ENCODE data around the gene PPP6R2. TPM values are rescaled to one million over a fixed set of nuclear protein-coding genes. Genes with fewer than 3 reads are reported as not detected.

Gene PPP6R2
- total and polyA plus RNA-seq, 9 of the 15 experiments (the other 6 are each of a cell fraction or from before 2014, with no cell fraction given), result 0.32 to 39.8 (median 21.4) TPM

DNA sequence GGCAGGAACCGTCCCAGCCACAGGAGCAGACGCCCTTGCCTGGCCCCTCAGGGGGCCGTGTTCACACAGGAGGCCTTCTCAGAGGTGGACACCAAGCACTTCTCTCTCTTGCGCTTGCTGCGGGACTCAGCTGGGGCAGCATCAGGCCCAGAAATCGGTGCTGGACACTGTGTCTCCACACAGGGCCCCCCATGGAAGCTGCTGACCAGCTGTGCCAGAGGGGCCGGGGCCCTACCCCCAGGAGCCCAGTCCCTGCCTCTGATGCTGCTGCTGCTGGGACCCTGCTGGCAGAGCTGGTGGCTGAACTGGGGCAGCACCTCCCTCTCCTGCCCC is 39.6 kb upstream of the PPP6R2 start:
- H3K36me3 ChIP-seq (ENCODE audit: control insufficient read depth, insufficient read depth, low read length), result no peaks in the 10 kb centered on the region
- H3K9me1 ChIP-seq (ENCODE audit: control insufficient read depth, insufficient read depth, low read length), result no peaks in the 10 kb centered on the region
- CTCF ChIA-PET (ENCODE audit: low intra/inter-chr PET ratio), result no interaction called here
- FAIRE-seq (no peak), DNase-seq (ENCODE audit: extremely low read depth in 1 of 4, low spot score in 3 of 4) (no peak), ATAC-seq (no peak)
- in situ Hi-C loops (cut with MboI) (no loop called here), intact Hi-C loops (cut with micrococcal nuclease) (no loop called here)
- no peak overlapping the region for H3K4me2 ChIP-seq (ENCODE audit: insufficient read depth, low read length)
- H3K27me3 ChIP-seq (ENCODE audit: control insufficient read depth in 2 of 2, insufficient read depth in 2 of 2, low read length in 2 of 2), result no peaks in the 10 kb centered on the region
- POLR2A ChIA-PET, result interaction anchor here (0.6 to 1.8 kb wide), 2 partner anchors 9 to 47 kb away, joined by 4 to 6 read pairs; no protein-coding TSS in a partner anchor
- TF ChIP-seq, protein P1, sequence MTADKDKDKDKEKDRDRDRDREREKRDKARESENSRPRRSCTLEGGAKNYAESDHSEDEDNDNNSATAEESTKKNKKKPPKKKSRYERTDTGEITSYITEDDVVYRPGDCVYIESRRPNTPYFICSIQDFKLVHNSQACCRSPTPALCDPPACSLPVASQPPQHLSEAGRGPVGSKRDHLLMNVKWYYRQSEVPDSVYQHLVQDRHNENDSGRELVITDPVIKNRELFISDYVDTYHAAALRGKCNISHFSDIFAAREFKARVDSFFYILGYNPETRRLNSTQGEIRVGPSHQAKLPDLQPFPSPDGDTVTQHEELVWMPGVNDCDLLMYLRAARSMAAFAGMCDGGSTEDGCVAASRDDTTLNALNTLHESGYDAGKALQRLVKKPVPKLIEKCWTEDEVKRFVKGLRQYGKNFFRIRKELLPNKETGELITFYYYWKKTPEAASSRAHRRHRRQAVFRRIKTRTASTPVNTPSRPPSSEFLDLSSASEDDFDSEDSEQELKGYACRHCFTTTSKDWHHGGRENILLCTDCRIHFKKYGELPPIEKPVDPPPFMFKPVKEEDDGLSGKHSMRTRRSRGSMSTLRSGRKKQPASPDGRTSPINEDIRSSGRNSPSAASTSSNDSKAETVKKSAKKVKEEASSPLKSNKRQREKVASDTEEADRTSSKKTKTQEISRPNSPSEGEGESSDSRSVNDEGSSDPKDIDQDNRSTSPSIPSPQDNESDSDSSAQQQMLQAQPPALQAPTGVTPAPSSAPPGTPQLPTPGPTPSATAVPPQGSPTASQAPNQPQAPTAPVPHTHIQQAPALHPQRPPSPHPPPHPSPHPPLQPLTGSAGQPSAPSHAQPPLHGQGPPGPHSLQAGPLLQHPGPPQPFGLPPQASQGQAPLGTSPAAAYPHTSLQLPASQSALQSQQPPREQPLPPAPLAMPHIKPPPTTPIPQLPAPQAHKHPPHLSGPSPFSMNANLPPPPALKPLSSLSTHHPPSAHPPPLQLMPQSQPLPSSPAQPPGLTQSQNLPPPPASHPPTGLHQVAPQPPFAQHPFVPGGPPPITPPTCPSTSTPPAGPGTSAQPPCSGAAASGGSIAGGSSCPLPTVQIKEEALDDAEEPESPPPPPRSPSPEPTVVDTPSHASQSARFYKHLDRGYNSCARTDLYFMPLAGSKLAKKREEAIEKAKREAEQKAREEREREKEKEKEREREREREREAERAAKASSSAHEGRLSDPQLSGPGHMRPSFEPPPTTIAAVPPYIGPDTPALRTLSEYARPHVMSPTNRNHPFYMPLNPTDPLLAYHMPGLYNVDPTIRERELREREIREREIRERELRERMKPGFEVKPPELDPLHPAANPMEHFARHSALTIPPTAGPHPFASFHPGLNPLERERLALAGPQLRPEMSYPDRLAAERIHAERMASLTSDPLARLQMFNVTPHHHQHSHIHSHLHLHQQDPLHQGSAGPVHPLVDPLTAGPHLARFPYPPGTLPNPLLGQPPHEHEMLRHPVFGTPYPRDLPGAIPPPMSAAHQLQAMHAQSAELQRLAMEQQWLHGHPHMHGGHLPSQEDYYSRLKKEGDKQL (CRISPR knock-in tag; IDR thresholded peaks at IDR 0.05; ENCODE audit: borderline replicate concordance), result no peak
- TF ChIP-seq, protein P2, sequence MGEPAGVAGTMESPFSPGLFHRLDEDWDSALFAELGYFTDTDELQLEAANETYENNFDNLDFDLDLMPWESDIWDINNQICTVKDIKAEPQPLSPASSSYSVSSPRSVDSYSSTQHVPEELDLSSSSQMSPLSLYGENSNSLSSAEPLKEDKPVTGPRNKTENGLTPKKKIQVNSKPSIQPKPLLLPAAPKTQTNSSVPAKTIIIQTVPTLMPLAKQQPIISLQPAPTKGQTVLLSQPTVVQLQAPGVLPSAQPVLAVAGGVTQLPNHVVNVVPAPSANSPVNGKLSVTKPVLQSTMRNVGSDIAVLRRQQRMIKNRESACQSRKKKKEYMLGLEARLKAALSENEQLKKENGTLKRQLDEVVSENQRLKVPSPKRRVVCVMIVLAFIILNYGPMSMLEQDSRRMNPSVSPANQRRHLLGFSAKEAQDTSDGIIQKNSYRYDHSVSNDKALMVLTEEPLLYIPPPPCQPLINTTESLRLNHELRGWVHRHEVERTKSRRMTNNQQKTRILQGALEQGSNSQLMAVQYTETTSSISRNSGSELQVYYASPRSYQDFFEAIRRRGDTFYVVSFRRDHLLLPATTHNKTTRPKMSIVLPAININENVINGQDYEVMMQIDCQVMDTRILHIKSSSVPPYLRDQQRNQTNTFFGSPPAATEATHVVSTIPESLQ (CRISPR knock-in tag; IDR thresholded peaks at IDR 0.05), result no peak
- TF ChIP-seq ZKSCAN1 (IDR thresholded peaks at IDR 0.05; ENCODE audit: low read depth, low read length), result no peak
- TF ChIP-seq HDAC6 (IDR thresholded peaks at IDR 0.05; ENCODE audit: low read depth, low read length), result no peak
- no peak for TF ChIP-seq POLR2G (IDR thresholded peaks at IDR 0.05; ENCODE audit: low read depth, low read length)
- TF ChIP-seq MAFF (IDR thresholded peaks at IDR 0.05; ENCODE audit: low read length), result no peak
- TF ChIP-seq, protein P3, sequence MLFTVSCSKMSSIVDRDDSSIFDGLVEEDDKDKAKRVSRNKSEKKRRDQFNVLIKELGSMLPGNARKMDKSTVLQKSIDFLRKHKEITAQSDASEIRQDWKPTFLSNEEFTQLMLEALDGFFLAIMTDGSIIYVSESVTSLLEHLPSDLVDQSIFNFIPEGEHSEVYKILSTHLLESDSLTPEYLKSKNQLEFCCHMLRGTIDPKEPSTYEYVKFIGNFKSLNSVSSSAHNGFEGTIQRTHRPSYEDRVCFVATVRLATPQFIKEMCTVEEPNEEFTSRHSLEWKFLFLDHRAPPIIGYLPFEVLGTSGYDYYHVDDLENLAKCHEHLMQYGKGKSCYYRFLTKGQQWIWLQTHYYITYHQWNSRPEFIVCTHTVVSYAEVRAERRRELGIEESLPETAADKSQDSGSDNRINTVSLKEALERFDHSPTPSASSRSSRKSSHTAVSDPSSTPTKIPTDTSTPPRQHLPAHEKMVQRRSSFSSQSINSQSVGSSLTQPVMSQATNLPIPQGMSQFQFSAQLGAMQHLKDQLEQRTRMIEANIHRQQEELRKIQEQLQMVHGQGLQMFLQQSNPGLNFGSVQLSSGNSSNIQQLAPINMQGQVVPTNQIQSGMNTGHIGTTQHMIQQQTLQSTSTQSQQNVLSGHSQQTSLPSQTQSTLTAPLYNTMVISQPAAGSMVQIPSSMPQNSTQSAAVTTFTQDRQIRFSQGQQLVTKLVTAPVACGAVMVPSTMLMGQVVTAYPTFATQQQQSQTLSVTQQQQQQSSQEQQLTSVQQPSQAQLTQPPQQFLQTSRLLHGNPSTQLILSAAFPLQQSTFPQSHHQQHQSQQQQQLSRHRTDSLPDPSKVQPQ (CRISPR knock-in tag; IDR thresholded peaks at IDR 0.05; ENCODE audit: borderline replicate concordance), result no peak
- TF ChIP-seq, protein P4, sequence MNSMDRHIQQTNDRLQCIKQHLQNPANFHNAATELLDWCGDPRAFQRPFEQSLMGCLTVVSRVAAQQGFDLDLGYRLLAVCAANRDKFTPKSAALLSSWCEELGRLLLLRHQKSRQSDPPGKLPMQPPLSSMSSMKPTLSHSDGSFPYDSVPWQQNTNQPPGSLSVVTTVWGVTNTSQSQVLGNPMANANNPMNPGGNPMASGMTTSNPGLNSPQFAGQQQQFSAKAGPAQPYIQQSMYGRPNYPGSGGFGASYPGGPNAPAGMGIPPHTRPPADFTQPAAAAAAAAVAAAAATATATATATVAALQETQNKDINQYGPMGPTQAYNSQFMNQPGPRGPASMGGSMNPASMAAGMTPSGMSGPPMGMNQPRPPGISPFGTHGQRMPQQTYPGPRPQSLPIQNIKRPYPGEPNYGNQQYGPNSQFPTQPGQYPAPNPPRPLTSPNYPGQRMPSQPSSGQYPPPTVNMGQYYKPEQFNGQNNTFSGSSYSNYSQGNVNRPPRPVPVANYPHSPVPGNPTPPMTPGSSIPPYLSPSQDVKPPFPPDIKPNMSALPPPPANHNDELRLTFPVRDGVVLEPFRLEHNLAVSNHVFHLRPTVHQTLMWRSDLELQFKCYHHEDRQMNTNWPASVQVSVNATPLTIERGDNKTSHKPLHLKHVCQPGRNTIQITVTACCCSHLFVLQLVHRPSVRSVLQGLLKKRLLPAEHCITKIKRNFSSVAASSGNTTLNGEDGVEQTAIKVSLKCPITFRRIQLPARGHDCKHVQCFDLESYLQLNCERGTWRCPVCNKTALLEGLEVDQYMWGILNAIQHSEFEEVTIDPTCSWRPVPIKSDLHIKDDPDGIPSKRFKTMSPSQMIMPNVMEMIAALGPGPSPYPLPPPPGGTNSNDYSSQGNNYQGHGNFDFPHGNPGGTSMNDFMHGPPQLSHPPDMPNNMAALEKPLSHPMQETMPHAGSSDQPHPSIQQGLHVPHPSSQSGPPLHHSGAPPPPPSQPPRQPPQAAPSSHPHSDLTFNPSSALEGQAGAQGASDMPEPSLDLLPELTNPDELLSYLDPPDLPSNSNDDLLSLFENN (IDR thresholded peaks at IDR 0.05; ENCODE audit: low read depth in 2 of 2, low read length in 2 of 2), result no peak
- no peak overlapping the region for H3K4me3 ChIP-seq
- 78% methylated on average over 4 of the region's 7 CpGs for WGBS (ENCODE audit: insufficient coverage, low coverage, missing lambda C conversion rate)
- peak overlapping the region in 1 of 2 experiments; percentile 78; a peak in 2 of 4 replicates for H3K9ac ChIP-seq (ENCODE audit: insufficient read depth in 1 of 2, low read depth in 2 of 2, low read length in 2 of 2)
- H3K27ac ChIP-seq (ENCODE audit: extremely low read depth, low read depth, low read length), result no peak overlapping the region
- no peaks in the 10 kb centered on the region for H3K9me3 ChIP-seq (replicated peaks; ENCODE audit: control insufficient read depth, insufficient read depth, low read depth, low read length)
- no peak overlapping the region for H2AFZ ChIP-seq (ENCODE audit: low read depth, low read length)
- BruUV-seq (replicated peaks), result no TSS peak
- H3K4me1 ChIP-seq (replicated peaks in 1 of 2; ENCODE audit: control insufficient read depth in 2 of 2, insufficient read depth in 2 of 2, low read length in 2 of 2), result peaks cover 34 to 90% of the 10 kb centered on the region in 2 experiments
- no peaks in the 10 kb centered on the region for H4K20me1 ChIP-seq (replicated peaks; ENCODE audit: control insufficient read depth, insufficient read depth, low read length)
- peaks cover 52% of the 10 kb centered on the region for H3K79me2 ChIP-seq (ENCODE audit: control insufficient read depth, insufficient read depth, low read length)
